HEK293 (cell line): ENCODE measurements around the gene UPK3BL2.
"Not testable (repeated sequence)": the region's sequence is repeated elsewhere in the genome, so short reads cannot be mapped to it uniquely, and the experiment has no call there.

Source experiments
- BCL11A ChIP-seq: fragments of 450-650 bp; formaldehyde crosslinking; IDR thresholded peaks from 2 replicates; pipeline ENCODE4 v1.5.1; 2016; ENCODE audit warnings: low read depth, missing biosample characterization, missing genetic modification characterization
- KLF16 ChIP-seq: fragments of 450-650 bp; formaldehyde crosslinking; IDR thresholded peaks from 2 replicates; pipeline ENCODE4 v1.5.1; 2017; ENCODE audit warnings: missing biosample characterization, missing genetic modification characterization
- ZNF174 ChIP-seq: fragments of 450-650 bp; formaldehyde crosslinking; IDR thresholded peaks from 2 replicates; pipeline ENCODE4 v1.5.0; 2017; ENCODE audit warnings: missing biosample characterization, mild to moderate bottlenecking, missing genetic modification characterization

DNA sequence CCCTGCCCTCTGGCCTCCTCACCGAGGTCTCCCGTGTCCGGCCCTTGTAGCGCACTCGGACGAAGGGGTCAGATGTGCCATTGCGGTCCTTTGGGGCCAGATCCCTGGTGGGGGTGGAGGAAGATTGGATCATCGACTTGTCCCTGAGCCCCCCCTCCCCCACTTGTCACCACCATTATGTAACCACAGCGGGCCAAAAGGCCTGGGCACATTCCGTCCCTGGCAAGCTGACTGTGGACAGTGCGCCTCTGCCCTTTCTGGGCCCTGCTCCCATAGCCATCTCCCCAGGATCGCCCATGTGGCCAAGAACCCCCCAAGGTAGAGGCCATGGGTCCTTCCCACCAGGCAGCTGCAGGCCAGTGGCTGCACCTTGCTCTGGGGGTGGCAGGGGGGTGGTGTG, 40.4 kb downstream of the UPK3BL2 start:
- TF ChIP-seq ZNF174, KLF16, BCL11A: not testable (repeated sequence)
